GM19043 (cell line): ENCODE measurements around the gene GRIN3A.
"Not testable (repeated sequence)": the region's sequence is repeated elsewhere in the genome, so short reads cannot be mapped to it uniquely, and the experiment has no call there.

Source experiments
- ATAC-seq: cut with Tn5 transposase; IDR thresholded peaks from one replicate; pipeline ENCODE4 v1.9.1; 2021; ENCODE audit warnings: low read depth; ENCODE audit not compliant: unreplicated experiment

GRIN3A gene

DNA sequence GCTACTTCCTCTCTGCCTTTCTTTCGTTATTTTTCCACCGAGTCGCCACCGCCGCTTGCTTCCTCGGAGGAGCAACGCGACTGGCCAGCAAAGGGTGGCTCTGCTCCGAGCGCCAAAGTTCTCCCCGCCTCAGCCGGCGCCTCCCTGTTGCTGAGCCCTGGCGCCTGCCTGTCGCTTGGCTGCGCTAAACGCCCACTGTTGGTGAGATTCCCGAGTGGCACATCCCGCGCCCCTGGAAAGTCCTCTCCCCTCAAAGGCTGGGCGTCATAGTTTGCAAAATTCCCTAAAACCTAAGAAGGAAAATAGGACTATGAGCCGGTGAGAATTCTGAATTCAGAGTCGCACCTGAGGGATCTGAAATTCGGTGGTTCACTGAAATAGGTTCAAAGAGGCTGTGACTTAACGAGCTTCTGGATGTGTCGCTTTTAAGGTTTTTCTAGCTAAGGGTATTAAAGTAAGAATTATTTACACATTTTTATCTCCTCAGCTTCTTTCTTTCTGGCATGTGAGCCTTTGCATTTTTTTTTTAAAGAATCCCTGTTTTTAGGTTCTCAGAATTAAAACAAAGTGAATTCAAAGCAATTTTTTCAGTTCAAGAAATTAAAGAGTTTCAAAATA, at the start of gene GRIN3A:
TSS of gene GRIN3A (minus strand) at position 82 of the 618 bp plus-strand sequence. CDS start 668 bp downstream, outside the sequence.
- no peak for ATAC-seq

DNA sequence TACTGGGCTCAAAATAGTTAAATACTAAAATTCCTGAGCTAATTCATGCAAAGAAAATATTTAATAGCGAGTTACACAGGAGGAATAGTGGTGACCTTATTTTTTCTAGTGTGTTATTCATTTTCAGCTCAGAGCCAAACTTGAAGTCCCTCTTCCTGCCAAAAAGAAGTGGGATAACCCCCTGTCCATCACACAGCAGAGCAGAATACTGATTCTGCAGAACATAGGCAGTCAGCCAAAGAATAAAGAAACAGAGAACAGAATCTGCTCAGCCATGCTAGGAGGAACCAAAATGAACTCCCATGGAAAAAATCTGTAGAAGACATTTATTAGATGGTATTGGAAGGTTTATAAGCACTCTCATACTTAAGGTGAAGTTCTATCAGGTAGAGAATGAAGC, 49.4 kb upstream of the GRIN3A start:
- no peak for ATAC-seq

DNA sequence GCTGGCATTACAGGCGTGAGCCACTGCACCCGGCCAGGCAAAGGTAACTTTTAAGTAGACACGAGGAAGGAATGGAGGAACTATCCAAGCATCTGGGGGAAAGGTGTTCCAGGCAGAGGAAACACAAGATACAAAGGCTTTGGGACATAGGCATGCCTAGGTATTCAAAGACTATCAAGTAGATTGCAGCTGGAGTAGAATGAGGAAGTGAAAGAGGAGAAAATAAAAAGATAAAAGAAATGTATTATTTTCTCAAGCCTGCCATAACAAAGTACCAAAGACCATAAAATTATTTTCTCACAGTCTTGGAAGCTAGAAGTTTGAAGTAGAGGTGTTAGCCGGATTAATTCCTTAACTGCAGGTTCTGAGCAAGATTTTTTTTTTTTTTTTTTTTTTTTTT, 39.9 kb upstream of the GRIN3A start:
- ATAC-seq = no peak

DNA sequence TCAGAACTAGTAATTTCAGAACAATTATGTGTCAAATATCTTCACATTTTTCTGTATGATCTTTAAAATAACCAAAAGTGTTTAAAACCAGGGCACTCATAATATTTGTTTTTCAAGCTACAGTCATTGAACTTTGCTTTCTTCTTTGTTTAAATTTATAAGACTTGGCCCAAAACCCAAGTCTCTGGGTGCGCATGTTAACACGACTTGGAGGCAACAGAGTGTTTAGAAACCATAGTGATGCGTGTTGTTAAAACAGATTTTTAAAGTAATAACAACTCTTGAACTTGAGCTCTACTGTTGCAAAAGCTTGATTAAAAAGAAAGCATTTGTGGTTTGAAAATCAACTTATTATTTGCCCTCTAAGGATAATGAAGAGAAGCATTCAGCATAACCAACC, 26.0 kb upstream of the GRIN3A start:
- no peak for ATAC-seq

DNA sequence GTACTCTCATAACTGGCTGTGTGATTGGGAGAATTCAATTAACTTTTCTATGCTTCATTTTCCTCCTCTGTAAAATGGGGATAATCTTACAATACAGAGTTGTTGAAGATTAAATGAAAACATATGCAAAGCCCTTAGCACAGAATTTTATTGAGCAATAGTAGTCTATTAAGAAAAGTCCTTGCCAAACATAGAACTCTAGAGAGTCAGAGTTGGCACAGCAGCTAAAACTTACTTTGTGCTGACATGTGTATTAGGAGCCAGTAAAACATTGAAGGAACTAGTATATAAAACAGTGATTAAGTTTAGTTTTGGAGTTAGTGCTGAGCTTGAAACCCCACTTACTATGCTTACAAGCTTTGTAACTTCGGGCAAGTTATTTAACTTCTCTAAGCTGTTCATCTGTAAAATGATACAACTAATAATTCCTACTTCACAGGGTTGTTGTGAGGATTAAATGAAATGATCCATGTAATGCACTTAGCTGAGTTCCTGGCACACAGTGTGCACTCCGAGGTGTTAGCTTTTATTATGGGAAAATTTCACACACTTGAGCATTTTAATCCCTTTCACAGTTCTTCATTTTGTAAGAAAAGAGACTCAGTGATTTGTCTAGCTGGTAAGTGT, 20.0 kb upstream of the GRIN3A start:
- no peak for ATAC-seq

DNA sequence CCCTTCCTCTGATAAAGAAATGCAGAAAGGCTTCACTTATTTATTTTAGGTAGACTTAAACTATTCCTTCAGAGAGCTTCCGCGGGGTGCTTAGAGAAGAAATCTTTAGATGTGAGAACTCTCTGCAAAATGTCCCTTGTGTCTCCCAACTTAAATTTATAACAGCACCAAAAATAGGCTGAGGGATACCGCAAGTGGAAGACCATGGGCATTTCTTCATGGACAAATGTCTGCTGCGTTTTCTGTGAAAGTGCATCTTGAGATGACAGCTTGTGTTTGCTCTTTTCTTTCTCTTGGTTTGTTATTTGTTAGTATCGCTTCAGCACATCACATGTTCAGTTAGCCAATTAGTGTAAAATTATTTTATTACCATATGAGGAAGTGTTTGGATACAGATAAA, 15.3 kb upstream of the GRIN3A start:
- no peak for ATAC-seq

DNA sequence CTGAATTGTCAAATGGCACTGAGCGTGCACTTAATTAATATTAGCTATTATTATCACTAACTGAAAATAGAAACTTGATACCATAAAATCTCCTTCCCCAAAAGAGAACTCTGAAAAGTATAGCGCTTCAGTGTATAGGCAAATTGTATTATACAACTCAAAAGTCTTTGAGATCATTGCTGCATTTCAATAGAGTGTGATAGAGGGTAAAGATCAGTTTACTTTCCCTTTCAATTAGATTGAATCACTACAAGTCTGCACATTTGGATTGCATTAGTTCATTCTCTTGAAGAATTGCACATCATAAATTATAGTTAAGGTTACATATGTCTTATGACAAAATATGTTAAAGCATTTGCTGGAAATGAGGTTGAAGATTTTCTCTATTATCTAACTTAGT, 13.4 kb upstream of the GRIN3A start:
- no peak for ATAC-seq

DNA sequence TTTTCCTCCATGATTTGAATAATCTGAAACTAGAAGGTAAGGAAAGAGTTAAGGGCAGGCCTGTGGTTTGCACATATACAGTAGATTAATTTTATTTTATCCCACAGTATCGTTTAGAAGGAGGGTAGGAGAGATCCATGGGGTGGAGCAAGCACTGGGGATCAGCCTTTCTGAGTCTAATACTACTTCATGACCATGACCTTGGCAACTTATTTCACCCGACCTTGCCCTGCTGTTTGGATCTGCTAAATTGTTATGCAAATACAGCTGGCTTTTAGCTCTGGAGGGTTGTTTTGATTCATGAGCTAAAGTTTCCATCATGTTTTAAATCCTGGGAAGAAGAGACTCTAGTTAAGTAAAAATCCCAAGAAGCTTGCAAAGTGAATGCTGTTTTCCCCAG, 864 bp upstream of the GRIN3A start:
- no peak for ATAC-seq

DNA sequence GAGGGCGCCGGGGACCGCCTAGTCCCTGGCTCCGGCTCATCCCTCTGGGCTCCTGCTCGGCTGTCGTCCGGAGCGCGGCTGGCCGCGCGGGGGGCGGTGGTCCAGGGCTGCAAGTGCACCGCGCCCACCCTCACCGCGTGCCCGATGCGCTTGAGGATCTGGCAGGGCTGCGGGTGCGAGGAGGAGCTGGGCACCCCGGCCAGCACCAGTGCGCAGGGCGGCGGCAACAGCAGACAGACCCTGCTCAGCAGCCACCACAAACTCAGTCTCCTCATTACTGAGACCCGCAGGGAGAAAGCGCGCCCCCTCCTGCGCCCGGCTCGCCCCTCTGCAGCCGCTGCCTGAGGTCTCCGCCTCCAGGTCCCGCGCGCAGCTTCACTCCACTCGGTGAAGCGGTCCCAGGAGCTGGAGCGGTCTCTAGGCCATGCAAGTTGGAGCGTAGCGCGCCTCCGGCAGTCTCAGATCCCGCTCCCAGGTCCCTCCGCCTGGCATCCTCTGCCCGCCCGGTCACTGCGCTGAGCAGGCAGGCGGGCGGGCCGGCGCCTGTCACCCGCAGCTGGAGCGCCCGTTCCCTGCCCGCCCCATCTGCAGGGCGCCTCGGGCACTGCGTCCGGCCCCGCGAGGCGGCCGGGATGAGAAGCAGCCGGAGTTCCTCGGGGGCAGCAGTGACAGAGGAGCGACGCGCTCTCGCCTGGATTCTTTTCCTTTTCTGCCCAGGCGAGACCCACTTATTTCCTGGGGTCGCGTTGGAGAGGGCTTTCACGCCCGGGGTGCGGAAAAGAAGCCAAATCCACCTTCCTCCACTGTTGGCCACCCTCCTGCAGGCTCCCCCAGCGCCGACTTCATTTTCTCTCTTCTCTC, 512 bp downstream of the GRIN3A start:
- no peak for ATAC-seq

DNA sequence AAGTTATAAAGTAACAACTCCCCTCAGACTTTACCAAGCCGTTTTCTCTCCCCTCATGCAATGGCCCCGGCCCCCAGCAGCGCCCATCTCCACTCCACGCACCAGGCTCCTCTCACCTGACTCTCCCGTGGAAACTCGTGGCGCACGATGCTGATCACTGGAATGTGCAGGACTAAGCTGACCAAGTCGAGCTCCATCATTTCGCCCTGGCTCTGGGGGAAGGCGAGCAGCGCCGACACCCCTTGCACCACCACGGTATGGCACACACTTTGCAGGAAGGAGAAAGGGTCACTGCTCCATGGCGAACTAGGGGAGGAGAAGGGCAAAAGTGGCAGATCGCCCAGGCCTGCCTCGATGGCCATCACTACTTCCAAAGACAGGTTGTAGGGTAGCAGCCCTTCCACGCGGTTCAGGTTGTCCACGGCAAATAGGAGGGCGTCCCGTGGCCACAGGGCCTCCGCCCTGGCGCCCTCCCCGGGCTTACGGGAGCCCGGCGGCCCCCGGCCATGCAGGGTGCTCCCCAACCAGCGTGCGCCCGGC, 1.2 kb downstream of the GRIN3A start:
- ATAC-seq = no peak

DNA sequence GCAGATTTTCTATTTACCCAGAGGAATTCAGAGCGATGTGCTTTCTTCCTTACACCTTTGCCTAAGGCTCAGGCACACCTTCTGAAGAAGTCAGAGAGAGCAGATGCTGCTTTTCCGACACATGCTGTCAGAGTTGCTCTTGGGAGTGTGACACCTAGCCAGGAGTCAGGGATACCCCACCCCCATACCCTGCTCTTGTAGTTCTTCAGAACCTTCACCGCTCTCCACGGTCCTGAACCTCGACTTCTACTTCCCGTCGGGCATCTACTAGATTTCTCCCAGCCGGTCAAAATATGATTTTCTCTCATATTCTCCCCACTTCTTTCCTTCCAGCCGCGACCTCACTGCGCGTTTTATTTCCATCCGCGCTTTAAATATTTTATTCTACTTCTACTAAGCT, 1.7 kb downstream of the GRIN3A start:
- ATAC-seq = no peak

DNA sequence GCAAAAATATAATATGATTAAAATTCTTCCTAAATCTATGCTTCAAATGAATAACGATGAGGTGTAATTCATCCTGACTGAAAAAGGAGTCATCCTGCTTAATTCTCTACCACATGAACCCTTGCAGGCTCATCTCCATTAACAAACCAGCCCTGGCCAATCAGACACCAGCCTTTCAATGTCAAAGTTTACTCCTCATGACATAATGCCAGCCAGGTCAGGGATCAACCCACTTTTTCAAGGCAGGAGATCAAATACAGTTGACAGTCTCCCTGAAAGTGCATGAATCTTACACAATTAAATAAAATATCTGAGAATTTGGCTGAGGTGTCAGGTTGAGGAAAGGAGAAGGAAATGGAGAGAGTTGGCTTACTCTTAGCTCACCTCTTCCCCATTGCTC, 7.0 kb downstream of the GRIN3A start:
- ATAC-seq = no peak

DNA sequence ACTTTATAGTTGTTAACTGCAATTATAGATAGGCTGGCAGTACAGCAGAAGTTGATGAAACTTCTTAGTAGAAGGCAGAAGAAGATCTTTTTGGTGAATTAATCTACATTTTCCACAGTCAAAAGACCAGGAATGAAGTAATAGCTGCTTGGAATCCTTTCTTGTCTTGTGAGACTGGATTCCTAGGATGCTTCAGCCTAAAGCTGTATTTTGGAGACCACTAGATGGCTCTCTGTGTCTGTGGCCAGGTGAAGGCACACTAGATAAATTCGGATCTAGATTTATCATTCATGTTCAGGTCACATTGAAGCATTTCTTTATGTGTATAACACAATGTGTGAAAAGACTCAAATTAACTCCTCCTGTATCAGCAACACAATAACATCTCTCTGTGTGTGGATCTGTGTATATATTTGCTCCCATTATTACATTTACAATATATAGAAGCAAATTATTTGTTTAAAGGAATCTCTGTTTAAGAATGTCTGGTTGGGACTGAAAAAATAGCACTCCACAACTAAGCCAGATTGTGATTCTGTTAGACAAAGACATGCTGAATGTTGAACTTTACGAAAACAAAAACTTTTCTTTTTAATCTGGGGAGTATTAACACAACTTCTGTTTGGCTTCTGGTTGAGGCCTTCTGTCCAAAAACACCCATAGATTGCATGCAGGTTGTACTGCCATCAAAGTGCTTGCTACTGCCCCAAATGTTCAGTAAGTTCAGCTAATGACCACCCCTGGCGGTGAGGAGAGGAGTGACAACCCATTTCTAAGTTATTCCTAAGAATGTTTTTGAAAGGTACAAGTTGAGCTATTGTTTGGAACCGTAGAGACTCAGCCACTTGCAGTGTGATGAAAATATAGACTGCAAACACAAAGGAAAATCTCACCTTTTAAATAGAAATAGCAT, 10.6 kb downstream of the GRIN3A start:
- ATAC-seq = peak; percentile 98

DNA sequence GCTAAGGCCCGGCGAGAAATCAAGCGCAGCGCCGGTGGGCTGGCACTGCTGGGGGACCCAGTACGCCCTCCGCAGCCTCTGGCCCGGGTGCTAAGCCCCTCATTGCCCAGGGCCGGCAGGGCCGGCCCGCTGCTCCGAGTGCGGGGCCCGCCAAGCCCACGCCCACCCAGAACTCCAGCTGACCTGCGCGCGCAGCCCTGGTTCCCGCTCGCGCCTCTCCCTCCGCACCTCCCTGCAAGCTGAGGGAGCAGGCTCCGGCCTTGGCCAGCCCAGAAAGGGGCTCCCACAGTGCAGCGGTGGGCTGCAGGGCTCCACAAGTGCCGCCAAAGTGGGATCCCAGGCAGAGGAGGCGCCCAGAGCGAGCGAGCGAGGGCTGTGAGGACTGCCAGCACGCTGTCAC, 14.2 kb downstream of the GRIN3A start:
- not testable (repeated sequence) for ATAC-seq

DNA sequence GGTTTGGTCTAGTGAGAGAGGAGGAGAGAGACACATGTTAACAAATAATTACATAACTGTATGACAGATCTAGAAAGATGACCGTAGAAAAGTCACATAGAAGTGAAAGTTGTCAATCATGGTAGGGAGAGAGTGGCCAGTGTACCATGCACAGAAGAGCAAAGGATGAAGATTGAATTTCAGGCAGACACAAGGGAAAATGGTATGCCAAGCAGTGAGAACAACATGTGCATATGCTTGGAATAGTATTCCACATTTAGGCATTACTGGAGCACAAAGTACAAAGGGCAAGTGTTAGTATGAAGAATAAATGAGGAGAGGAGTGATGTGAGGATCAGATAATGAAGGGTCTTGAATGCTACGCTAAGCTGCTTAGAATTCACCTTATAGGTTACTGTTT, 20.3 kb downstream of the GRIN3A start:
- no peak for ATAC-seq

DNA sequence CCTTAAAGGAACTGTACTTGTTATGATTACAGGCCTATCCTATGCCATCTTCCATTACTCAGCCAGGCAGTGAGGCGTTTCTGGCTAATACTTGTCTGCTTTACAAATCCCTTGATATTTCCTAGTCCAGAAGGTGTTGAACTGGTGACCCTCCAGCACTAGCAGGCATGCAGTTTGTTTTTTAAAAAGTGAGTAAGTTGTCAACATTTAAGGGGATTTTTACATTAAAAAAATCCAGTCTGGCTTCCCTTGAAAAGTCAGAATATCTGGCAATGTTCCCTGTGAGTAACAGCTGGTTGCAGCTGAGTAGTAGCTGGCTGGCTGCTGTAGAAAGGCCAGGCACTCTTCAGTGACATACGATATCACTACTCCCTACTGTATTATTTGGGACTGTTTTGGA, 21.8 kb downstream of the GRIN3A start:
- no peak for ATAC-seq

DNA sequence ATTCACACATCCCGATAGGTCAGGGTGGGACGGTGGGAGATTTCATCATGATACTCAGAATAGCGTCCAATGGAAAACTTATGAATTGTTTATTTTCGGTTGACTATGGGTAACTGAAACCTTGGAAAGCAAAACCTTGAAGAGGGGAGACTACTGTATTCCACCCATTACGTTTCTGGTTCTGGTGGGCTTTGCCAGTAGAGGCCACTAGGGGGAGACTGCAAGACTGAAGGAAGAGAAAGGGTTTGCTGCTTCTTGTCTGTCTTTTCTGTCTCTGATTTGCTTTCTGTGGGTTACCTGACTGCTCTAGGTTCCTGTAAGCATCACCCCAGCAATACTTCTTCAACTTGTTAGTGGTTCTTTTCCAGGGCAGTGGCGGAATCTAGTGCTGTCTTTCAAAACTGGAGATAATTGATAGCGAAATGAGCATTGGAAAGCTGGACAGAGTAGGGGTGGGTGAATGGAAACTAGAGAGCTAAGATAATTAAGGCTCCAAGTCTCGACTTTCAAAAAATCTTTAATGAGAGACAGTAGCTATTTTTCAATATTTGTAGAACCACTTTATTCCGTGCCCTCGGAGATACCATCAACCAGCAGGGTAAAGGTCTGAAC, 27.0 kb downstream of the GRIN3A start:
- ATAC-seq = peak; percentile 74

DNA sequence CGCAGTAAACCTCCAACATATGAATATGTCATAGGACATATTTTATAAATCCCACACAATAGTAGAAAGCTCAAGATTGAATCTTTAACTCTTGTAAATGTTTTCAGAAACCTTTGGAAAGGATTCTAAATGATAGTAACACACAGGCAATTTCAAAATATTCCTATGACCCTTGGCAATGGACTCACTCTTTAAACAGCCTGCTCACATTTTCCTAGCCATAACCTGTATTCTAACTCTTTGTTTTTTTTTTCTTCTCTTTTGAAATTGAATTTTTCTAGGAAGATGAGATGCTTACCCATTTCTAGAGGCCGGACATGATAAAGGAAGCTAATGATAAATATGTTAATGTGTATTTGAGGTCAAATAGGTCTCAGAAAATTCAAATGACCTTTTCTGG, 29.6 kb downstream of the GRIN3A start:
- ATAC-seq = no peak

DNA sequence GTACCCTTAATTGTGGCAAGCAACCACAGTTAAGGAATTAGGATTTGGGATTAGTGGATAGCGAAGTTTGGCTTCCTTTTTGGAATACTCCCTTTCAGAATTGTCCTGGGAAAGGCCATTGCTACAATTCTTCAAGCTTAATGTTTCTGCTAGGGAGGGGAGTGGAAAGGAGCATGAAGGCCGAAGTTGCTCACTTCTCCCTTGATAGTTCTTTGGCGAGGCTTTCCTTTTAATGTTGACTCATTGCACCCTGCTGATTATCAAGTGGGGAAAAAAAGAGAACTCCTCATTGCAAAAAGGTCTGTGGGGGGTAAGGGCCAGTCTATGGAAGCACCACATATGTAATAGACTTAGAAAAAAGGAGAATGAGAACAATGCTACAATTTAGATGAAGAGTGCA, 30.7 kb downstream of the GRIN3A start:
- ATAC-seq = no peak

DNA sequence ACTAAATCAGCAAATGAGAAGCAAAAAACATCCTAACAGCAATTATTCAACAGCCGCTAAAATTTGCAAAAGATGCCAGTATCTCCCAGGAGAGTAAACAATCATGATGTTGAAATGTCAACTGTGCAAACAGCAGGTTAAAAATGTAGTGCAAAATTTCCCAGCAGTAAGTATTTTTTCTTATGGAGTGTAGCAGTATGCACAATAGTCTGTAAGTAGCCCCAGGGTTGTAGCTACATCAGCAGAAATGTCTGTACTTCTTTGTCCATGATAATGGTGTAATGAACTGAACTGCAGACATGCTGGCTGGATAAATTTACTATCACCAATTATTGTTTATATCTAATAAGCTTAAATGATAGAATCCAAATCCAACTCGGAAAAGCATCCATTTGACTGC, 31.4 kb downstream of the GRIN3A start:
- ATAC-seq = no peak
